CD4-positive, alpha-beta memory T cell (primary cell): ENCODE data around the gene MR1. TPM values are rescaled to one million over a fixed set of nuclear protein-coding genes. Genes with fewer than 3 reads are reported as not detected.

Source experiments
- CTCF ChIA-PET: fragments of 350-600 bp; sonication (Branson Sonifier 250); formaldehyde crosslinking; loops from one replicate; lab custom pipeline; 2021; ENCODE audit warnings: inconsistent platforms; ENCODE audit not compliant: partially characterized antibody; lab: Charles Lee
- POLR2A ChIA-PET: fragments of 350-600 bp; sonication (Branson Sonifier 250); formaldehyde crosslinking; loops from one replicate; lab custom pipeline; 2021; ENCODE audit not compliant: partially characterized antibody; lab: Charles Lee
- DNase-seq, 5 donors: peaks; one replicate each; pipeline versions ENCODE4 v3.0.0 to v3.0.0-alpha.2; 2020 to 2022; ENCODE audit warnings: mixed read lengths in 1 of 5
- H3K27ac ChIP-seq: one replicate; pipeline ENCODE4 v1.7.0; 2013; ENCODE audit warnings: low read depth, low read length
- H3K27me3 ChIP-seq: 2 replicates; pipeline ENCODE4 v1.7.0; 2013; ENCODE audit warnings: mild to moderate bottlenecking, low read length, moderate library complexity; ENCODE audit not compliant: insufficient read depth
- H3K36me3 ChIP-seq: 2 replicates; pipeline ENCODE4 v1.7.0; 2013; ENCODE audit warnings: mild to moderate bottlenecking, low read length, moderate library complexity; ENCODE audit not compliant: insufficient read depth
- H3K4me1 ChIP-seq: 2 replicates; pipeline ENCODE4 v1.7.0; 2013; ENCODE audit warnings: mild to moderate bottlenecking, low read length, moderate library complexity; ENCODE audit not compliant: insufficient read depth
- H3K4me3 ChIP-seq, 2 donors: one replicate each; pipeline ENCODE4 v1.7.0; 2013; ENCODE audit warnings: low read length in 2 of 2, mild to moderate bottlenecking in 1 of 2
- H3K9me3 ChIP-seq, 2 donors: one replicate each; pipeline ENCODE4 v1.7.0; 2013; ENCODE audit warnings: low read length in 2 of 2, control low read depth in 1 of 2; ENCODE audit not compliant: control insufficient read depth in 1 of 2
- H3K27ac Mint-ChIP-seq, 7 donors: one replicate each; pipeline ENCODE4 v1.8.0; 2020 to 2021; ENCODE audit warnings: mixed read lengths in 7 of 7, mild to moderate bottlenecking in 6 of 7, inconsistent platforms in 3 of 7, moderate library complexity in 3 of 7
- H3K27me3 Mint-ChIP-seq, 2 donors: one replicate each; pipeline ENCODE4 v1.8.0; 2020 to 2021; ENCODE audit warnings: mixed read lengths in 2 of 2
- H3K36me3 Mint-ChIP-seq, 2 donors: one replicate each; pipeline ENCODE4 v1.8.0; 2020 to 2021; ENCODE audit warnings: mixed read lengths in 2 of 2, inconsistent platforms in 1 of 2, mild to moderate bottlenecking in 1 of 2
- H3K4me1 Mint-ChIP-seq, 4 donors: one replicate each; pipeline ENCODE4 v1.8.0; 2020 to 2021; ENCODE audit warnings: mixed read lengths in 4 of 4, mild to moderate bottlenecking in 1 of 4
- H3K4me3 Mint-ChIP-seq, 8 donors: one replicate each; pipeline ENCODE4 v1.8.0; 2020 to 2021; ENCODE audit warnings: mixed read lengths in 8 of 8, mild to moderate bottlenecking in 7 of 8, moderate library complexity in 6 of 8, inconsistent platforms in 3 of 8
- H3K9me3 Mint-ChIP-seq, 8 donors: one replicate each; pipeline ENCODE4 v1.8.0; 2020 to 2021; ENCODE audit warnings: mixed read lengths in 8 of 8, mild to moderate bottlenecking in 5 of 8, inconsistent platforms in 3 of 8, moderate library complexity in 1 of 8
- intact Hi-C: fragments of 100-400 bp; cut with micrococcal nuclease; formaldehyde crosslinking; loops from one replicate; pipeline ENCODE4 v1.15.1; 2023
- polyA plus RNA-seq, 2 donors: library from polyadenylated mRNA; unstranded; fragments of 300-500 nt; fragmentation: Illumina TruSeq; gene quantifications; one replicate each; pipeline ENCODE4 v1.2.3, GENCODE V29; 2021
- total RNA-seq, 2 experiments: library from RNA; stranded (reverse); gene quantifications; one replicate each; pipeline ENCODE4 v1.2.3, GENCODE V29; 2021

The MR1 gene
- total and polyA plus RNA-seq, 4 experiments from 2014 or later = 31.5 to 38.6 (median 32.5) TPM

GRCh38 chr1:181103399-181103798, 69.6 kb downstream of the MR1 start:
- Histone ChIP-seq H3K27ac (no peak overlapping the region), H3K27me3 (no peaks in the 10 kb centered on the region), H3K4me1 (peaks cover 72% of the 10 kb centered on the region), H3K36me3 (no peaks in the 10 kb centered on the region), H3K9me3 (no peaks in the 10 kb centered on the region), H3K4me3 (no peak overlapping the region)
- Mint-ChIP-seq H3K4me1 (peaks cover 47 to 86% (median 66%) of the 10 kb centered on the region in 4 donors), H3K27me3 (no peaks in the 10 kb centered on the region), H3K9me3 (no peaks in the 10 kb centered on the region), H3K27ac (peak overlapping the region; percentile 77 to 96 (median 94)), H3K4me3 (peak overlapping the region in 4 of 8 donors; percentile 3 to 92 (median 32)), H3K36me3 (peaks cover 0 to 3% of the 10 kb centered on the region in 2 donors)
- DNase-seq = no peak
- ChIA-PET CTCF (interaction anchor here (1.0 to 6.7 kb wide), 4 partner anchors 13 to 63 kb away, joined by 4 to 75 read pairs (median 22); partner anchors contain the start of gene IER5), POLR2A (interaction anchor here (0.7 to 14.7 kb wide), 5 partner anchors 13 to 81 kb away, joined by 3 to 508 read pairs (median 3); partner anchors contain the start of gene IER5)
- intact Hi-C loops = loop anchor here (10.0 kb wide), 1 partner anchor 1149 kb away; the partner anchor contains the start of gene CEP350

GRCh38 chr1:181104042-181104789, 70.4 kb downstream of the MR1 start:
- H3K27me3 Mint-ChIP-seq = no peaks in the 10 kb centered on the region
- Histone ChIP-seq H3K4me1 (peaks cover 68% of the 10 kb centered on the region), H3K36me3 (no peaks in the 10 kb centered on the region), H3K9me3 (no peaks in the 10 kb centered on the region), H3K4me3 (peak overlapping the region; percentile 25 to 76), H3K27me3 (no peaks in the 10 kb centered on the region), H3K27ac (peak overlapping the region; percentile 79)
- no peaks in the 10 kb centered on the region for H3K9me3 Mint-ChIP-seq
- POLR2A ChIA-PET = interaction anchor here (0.7 to 14.7 kb wide), 17 partner anchors 10 to 602 kb away, joined by 3 to 508 read pairs (median 9); partner anchors contain the start of genes IER5, MR1, STX6 and XPR1
- peak overlapping the region; percentile 92 to 96 (median 94) for H3K27ac Mint-ChIP-seq
- CTCF ChIA-PET = interaction anchor here (1.0 to 6.7 kb wide), 5 partner anchors 14 to 71 kb away, joined by 4 to 75 read pairs (median 5); partner anchors contain the start of genes IER5 and MR1
- H3K36me3 Mint-ChIP-seq = peaks cover 0 to 3% of the 10 kb centered on the region in 2 donors
- peak overlapping the region; percentile 79 to 92 (median 86) for H3K4me3 Mint-ChIP-seq
- H3K4me1 Mint-ChIP-seq = peaks cover 43 to 83% (median 62%) of the 10 kb centered on the region in 4 donors
- DNase-seq = peak in 1 of 5 donors; percentile 32
- intact Hi-C loops = loop anchor here (2.0 to 10.0 kb wide), 2 partner anchors 39 to 1149 kb away; partner anchors contain the start of gene CEP350

GRCh38 chr1:181104790-181105133, 71.0 kb downstream of the MR1 start:
- Histone ChIP-seq H3K9me3 (no peaks in the 10 kb centered on the region), H3K27ac (peak overlapping the region; percentile 79), H3K4me3 (peak overlapping the region; percentile 25 to 76), H3K27me3 (no peaks in the 10 kb centered on the region), H3K4me1 (peaks cover 62% of the 10 kb centered on the region), H3K36me3 (no peaks in the 10 kb centered on the region)
- Mint-ChIP-seq H3K9me3 (no peaks in the 10 kb centered on the region), H3K27me3 (no peaks in the 10 kb centered on the region), H3K36me3 (peaks cover 0 to 3% of the 10 kb centered on the region in 2 donors), H3K27ac (peak overlapping the region; percentile 92 to 96 (median 94)), H3K4me1 (peaks cover 38 to 77% (median 56%) of the 10 kb centered on the region in 4 donors), H3K4me3 (peak overlapping the region; percentile 79 to 92 (median 86))
- CTCF ChIA-PET = interaction anchor here (0.7 to 6.7 kb wide), 9 partner anchors 8 to 83 kb away, joined by 3 to 75 read pairs (median 4); partner anchors contain the start of genes IER5, MR1 and STX6
- DNase-seq = peak; percentile 54 to 72 (median 56)
- POLR2A ChIA-PET = interaction anchor here (0.7 to 14.7 kb wide), 21 partner anchors 10 to 603 kb away, joined by 3 to 508 read pairs (median 6); partner anchors contain the start of genes IER5, MR1, STX6 and XPR1
- intact Hi-C loops = loop anchor here (1.0 to 10.0 kb wide), 4 partner anchors 16 to 1150 kb away; partner anchors contain the start of genes CEP350 and IER5

GRCh38 chr1:181105134-181106021, 71.6 kb downstream of the MR1 start:
- Histone ChIP-seq H3K9me3 (no peaks in the 10 kb centered on the region), H3K4me1 (peaks cover 56% of the 10 kb centered on the region), H3K4me3 (peak overlapping the region in 1 of 2 donors; percentile 76), H3K27ac (peak overlapping the region; percentile 79), H3K36me3 (no peaks in the 10 kb centered on the region), H3K27me3 (no peaks in the 10 kb centered on the region)
- intact Hi-C loops = loop anchor here (1.0 to 10.0 kb wide), 4 partner anchors 17 to 1151 kb away; partner anchors contain the start of genes CEP350 and IER5
- POLR2A ChIA-PET = interaction anchor here (0.7 to 14.7 kb wide), 23 partner anchors 9 to 604 kb away, joined by 3 to 508 read pairs (median 6); partner anchors contain the start of genes IER5, MR1, STX6 and XPR1
- Mint-ChIP-seq H3K36me3 (peaks cover 0 to 3% of the 10 kb centered on the region in 2 donors), H3K4me3 (peak overlapping the region; percentile 87 to 97 (median 90)), H3K9me3 (no peaks in the 10 kb centered on the region), H3K27ac (peak overlapping the region; percentile 92 to 98 (median 96)), H3K4me1 (peaks cover 33 to 71% (median 50%) of the 10 kb centered on the region in 4 donors), H3K27me3 (no peaks in the 10 kb centered on the region)
- DNase-seq = peak; percentile 90 to 94 (median 91)
- CTCF ChIA-PET = interaction anchor here (0.7 to 6.7 kb wide), 10 partner anchors 9 to 83 kb away, joined by 3 to 75 read pairs (median 4); partner anchors contain the start of genes IER5, MR1 and STX6

- Mint-ChIP-seq H3K27ac (peak overlapping the region; percentile 92 to 98 (median 96)), H3K4me1 (peaks cover 27 to 65% (median 44%) of the 10 kb centered on the region in 4 donors), H3K4me3 (peak overlapping the region; percentile 84 to 97 (median 90)), H3K36me3 (peaks cover 0 to 3% of the 10 kb centered on the region in 2 donors), H3K9me3 (no peaks in the 10 kb centered on the region), H3K27me3 (no peaks in the 10 kb centered on the region)
- H3K4me3 ChIP-seq = peak overlapping the region in 1 of 2 donors; percentile 46
- peak overlapping the region; percentile 58 for H3K27ac ChIP-seq
- H3K36me3 ChIP-seq = no peaks in the 10 kb centered on the region
- H3K9me3 ChIP-seq = no peaks in the 10 kb centered on the region
- H3K4me1 ChIP-seq = peaks cover 50% of the 10 kb centered on the region
- POLR2A ChIA-PET = interaction anchor here (1.2 to 14.7 kb wide), 14 partner anchors 8 to 474 kb away, joined by 3 to 508 read pairs (median 8); partner anchors contain the start of genes IER5, MR1, STX6 and XPR1
- no peak for DNase-seq
- no peaks in the 10 kb centered on the region for H3K27me3 ChIP-seq
- intact Hi-C loops = loop anchor here (5.0 to 10.0 kb wide), 2 partner anchors 921 to 1151 kb away; partner anchors contain the start of gene CEP350
- CTCF ChIA-PET = interaction anchor here (1.1 to 6.7 kb wide), 7 partner anchors 10 to 84 kb away, joined by 3 to 75 read pairs (median 6); partner anchors contain the start of genes IER5 and STX6
Measured at GRCh38 chr1:181106022-181106312, 72.2 kb downstream of the MR1 start.

GRCh38 chr1:181106479-181106878, 72.7 kb downstream of the MR1 start:
- Mint-ChIP-seq H3K36me3 (peaks cover 0 to 3% of the 10 kb centered on the region in 2 donors), H3K27me3 (no peaks in the 10 kb centered on the region), H3K27ac (peak overlapping the region; percentile 92 to 98 (median 96)), H3K4me1 (peaks cover 22 to 60% (median 39%) of the 10 kb centered on the region in 4 donors), H3K9me3 (no peaks in the 10 kb centered on the region), H3K4me3 (peak overlapping the region in 7 of 8 donors; percentile 84 to 97 (median 92))
- H3K27me3 ChIP-seq = no peaks in the 10 kb centered on the region
- no peaks in the 10 kb centered on the region for H3K36me3 ChIP-seq
- ChIA-PET CTCF (interaction anchor here (1.3 to 6.7 kb wide), 6 partner anchors 10 to 68 kb away, joined by 3 to 75 read pairs (median 9); partner anchors contain the start of gene IER5), POLR2A (interaction anchor here (1.2 to 14.7 kb wide), 9 partner anchors 16 to 290 kb away, joined by 3 to 508 read pairs (median 9); partner anchors contain the start of genes IER5, MR1 and STX6)
- peaks cover 45% of the 10 kb centered on the region for H3K4me1 ChIP-seq
- H3K4me3 ChIP-seq = no peak overlapping the region
- intact Hi-C loops = loop anchor here (5.0 to 10.0 kb wide), 2 partner anchors 921 to 1152 kb away; partner anchors contain the start of gene CEP350
- DNase-seq = no peak
- H3K27ac ChIP-seq = no peak overlapping the region
- H3K9me3 ChIP-seq = no peaks in the 10 kb centered on the region
